H1 (cell line): ENCODE data around the gene NAV2. TPM values are rescaled to one million over a fixed set of nuclear protein-coding genes. Genes with fewer than 3 reads are reported as not detected.

Experiments
- CTCF ChIA-PET: fragments of 300-600 bp; sonication (Branson Sonifier 250); formaldehyde crosslinking; loops from one replicate; lab custom pipeline; 2021; ENCODE audit not compliant: partially characterized antibody; lab: Charles Lee
- POLR2A ChIA-PET: fragments of 300-600 bp; sonication (Branson Sonifier 250); formaldehyde crosslinking; loops from one replicate; lab custom pipeline; 2021; ENCODE audit warnings: inconsistent platforms; ENCODE audit not compliant: partially characterized antibody; lab: Charles Lee
- DNase-seq, 2 experiments: peaks; one replicate each; pipeline versions ENCODE4 v3.0.0 to v3.0.0-alpha.2; 2010 to 2022; ENCODE audit warnings: low spot score in 2 of 2, low read depth in 1 of 2, mixed read lengths in 1 of 2
- FAIRE-seq: peaks from 2 replicates; lab custom pipeline; 2011; peaks lifted over from hg19 to GRCh38; lab: Jason Lieb, UNC
- H2AFZ ChIP-seq: 2 replicates; pipeline ENCODE4 v1.8.1; 2012; ENCODE audit warnings: low read length, inconsistent platforms
- H2AK5ac ChIP-seq: 2 replicates; pipeline ENCODE4 v1.6.1; 2013; ENCODE audit warnings: low read depth, low read length
- H2BK120ac ChIP-seq: replicated peaks from 2 replicates; pipeline ENCODE3; 2013; ENCODE audit warnings: low read depth, low read length, inconsistent platforms
- H2BK12ac ChIP-seq: 2 replicates; pipeline ENCODE4 v1.6.1; 2013; ENCODE audit warnings: low read depth, low read length
- H2BK15ac ChIP-seq: 2 replicates; pipeline ENCODE4 v1.6.1; 2013; ENCODE audit warnings: low read length
- H2BK20ac ChIP-seq: 2 replicates; pipeline ENCODE4 v1.6.1; 2013; ENCODE audit warnings: low read length
- H2BK5ac ChIP-seq: 2 replicates; pipeline ENCODE4 v1.6.1; 2013; ENCODE audit warnings: low read depth, low read length
- H3K14ac ChIP-seq: 2 replicates; pipeline ENCODE4 v1.6.1; 2013; ENCODE audit warnings: inconsistent platforms; ENCODE audit not compliant: insufficient read length
- H3K18ac ChIP-seq: 2 replicates; pipeline ENCODE4 v1.6.1; 2013; ENCODE audit warnings: low read length; ENCODE audit errors: extremely low read depth
- H3K23ac ChIP-seq: 2 replicates; pipeline ENCODE4 v1.6.1; 2013; ENCODE audit warnings: inconsistent platforms; ENCODE audit not compliant: insufficient read length
- H3K23me2 ChIP-seq: 2 replicates; pipeline ENCODE4 v1.6.1; 2013; ENCODE audit warnings: low read depth, low read length
- H3K27ac ChIP-seq: 2 replicates; pipeline ENCODE4 v1.6.1; 2011; ENCODE audit warnings: low read depth, low read length, inconsistent platforms
- H3K27me3 ChIP-seq, 4 experiments: replicated peaks in 1 of 4; 1 replicate in 1 of 4; 2 replicates in 3 of 4; pipeline versions ENCODE4 v1.6.1 to v1.8.1; 2011 to 2013; ENCODE audit warnings: low read length in 3 of 4, mild to moderate bottlenecking in 3 of 4, inconsistent platforms in 2 of 4, mixed read lengths in 2 of 4, moderate library complexity in 1 of 4; ENCODE audit not compliant: control insufficient read depth in 3 of 4, insufficient read depth in 3 of 4; ENCODE audit errors: extremely low read depth in 1 of 4
- H3K36me3 ChIP-seq, 4 experiments: 2 replicates each; pipeline versions ENCODE4 v1.6.1 to v1.8.1; 2011 to 2013; ENCODE audit warnings: mild to moderate bottlenecking in 4 of 4, low read length in 3 of 4, moderate library complexity in 2 of 4, control low read depth in 1 of 4, inconsistent platforms in 1 of 4; ENCODE audit not compliant: insufficient read depth in 4 of 4, control insufficient read depth in 2 of 4
- H3K4ac ChIP-seq: replicated peaks from 2 replicates; pipeline ENCODE3; 2013; ENCODE audit warnings: low read length, low read depth, mixed read lengths, inconsistent platforms; ENCODE audit not compliant: insufficient read length
- H3K4me1 ChIP-seq, 4 experiments: replicated peaks in 1 of 4; 1 replicate in 1 of 4; 2 replicates in 3 of 4; pipeline versions ENCODE4 v1.6.1 to v1.8.1; 2011 to 2013; ENCODE audit warnings: low read length in 3 of 4, inconsistent platforms in 2 of 4, mixed read lengths in 1 of 4; ENCODE audit not compliant: insufficient read depth in 4 of 4, control insufficient read depth in 3 of 4
- H3K4me2 ChIP-seq, 2 experiments: 2 replicates each; pipeline versions ENCODE4 v1.6.1 to v1.8.1; 2011 to 2013; ENCODE audit warnings: low read depth in 2 of 2, low read length in 2 of 2, control low read depth in 1 of 2, inconsistent platforms in 1 of 2, mild to moderate bottlenecking in 1 of 2; ENCODE audit not compliant: insufficient read depth in 1 of 2
- H3K4me3 ChIP-seq, 4 experiments: fragments of 200-600, 300-600 bp in 1 of 4; sonication (generic), shearing (Covaris generic), sonication (Bioruptor Twin) in 1 of 4; 2 replicates each; pipeline versions ENCODE4 v1.5.1 to v1.8.1; 2011 to 2016; ENCODE audit warnings: low read length in 4 of 4, low read depth in 3 of 4, control low read depth in 2 of 4, inconsistent platforms in 2 of 4, mild to moderate bottlenecking in 2 of 4, mixed read lengths in 1 of 4, moderate library complexity in 1 of 4; ENCODE audit not compliant: insufficient read depth in 2 of 4; ENCODE audit errors: extremely low read depth in 1 of 4
- H3K56ac ChIP-seq: replicated peaks from 2 replicates; pipeline ENCODE3; 2013; ENCODE audit warnings: low read depth, mild to moderate bottlenecking, mixed read lengths, low read length, inconsistent platforms; ENCODE audit not compliant: insufficient read length
- H3K79me1 ChIP-seq: 2 replicates; pipeline ENCODE4 v1.6.1; 2013; ENCODE audit warnings: low read depth, low read length, control low read depth
- H3K79me2 ChIP-seq, 2 experiments: 2 replicates each; pipeline versions ENCODE4 v1.6.1 to v1.8.1; 2012 to 2013; ENCODE audit warnings: low read length in 2 of 2, mild to moderate bottlenecking in 2 of 2, inconsistent platforms in 1 of 2; ENCODE audit not compliant: insufficient read depth in 2 of 2, control insufficient read depth in 1 of 2
- H3K9ac ChIP-seq, 4 experiments: replicated peaks in 1 of 4; 1 replicate in 1 of 4; 2 replicates in 3 of 4; pipeline versions ENCODE4 v1.6.1 to v1.8.1; 2011 to 2013; ENCODE audit warnings: low read depth in 3 of 4, low read length in 3 of 4, control low read depth in 2 of 4, mild to moderate bottlenecking in 2 of 4, moderate library complexity in 2 of 4, inconsistent platforms in 1 of 4; ENCODE audit errors: extremely low read depth in 1 of 4
- H3K9me3 ChIP-seq, 2 experiments: 2 replicates each; pipeline versions ENCODE4 v1.6.1 to v1.8.1; 2012 to 2013; ENCODE audit warnings: mild to moderate bottlenecking in 2 of 2, moderate library complexity in 2 of 2, control low read depth in 1 of 2, inconsistent platforms in 1 of 2, low read depth in 1 of 2, low read length in 1 of 2, mixed read lengths in 1 of 2; ENCODE audit not compliant: insufficient read depth in 2 of 2
- H4K20me1 ChIP-seq, 2 experiments: replicated peaks in 1 of 2; 2 replicates each; pipeline versions ENCODE3 to v1.8.1; 2011 to 2013; ENCODE audit warnings: inconsistent platforms in 2 of 2, low read length in 2 of 2, mild to moderate bottlenecking in 1 of 2; ENCODE audit not compliant: insufficient read depth in 2 of 2, control insufficient read depth in 1 of 2
- H4K5ac ChIP-seq: 2 replicates; pipeline ENCODE4 v1.6.1; 2013; ENCODE audit warnings: low read length, low read depth, mixed read lengths, inconsistent platforms; ENCODE audit not compliant: insufficient read length
- H4K8ac ChIP-seq: 2 replicates; pipeline ENCODE4 v1.8.0; 2013; ENCODE audit warnings: mild to moderate bottlenecking, moderate library complexity, low read length, inconsistent platforms; ENCODE audit not compliant: insufficient read depth; ENCODE audit errors: extremely low read depth
- H4K91ac ChIP-seq: replicated peaks from 2 replicates; pipeline ENCODE3; 2013; ENCODE audit warnings: low read length, mixed read lengths, inconsistent platforms; ENCODE audit not compliant: insufficient read length
- KDM4A ChIP-seq: IDR thresholded peaks from one replicate; pipeline ENCODE4 v1.7.1; 2012; ENCODE audit warnings: low read depth, mild to moderate bottlenecking, moderate library complexity, low read length, inconsistent platforms; ENCODE audit not compliant: severe bottlenecking
- POLR2AphosphoS5 ChIP-seq: IDR thresholded peaks from 2 replicates; pipeline ENCODE4 v1.6.1; 2011; ENCODE audit warnings: low read depth, low read length
- WGBS, 2 experiments: shearing (Covaris generic) in 1 of 2; methylation state at CpG; one replicate each; pipeline versions ENCODE4 v1.1.6 to v1.1.7; 2013 to 2015; ENCODE audit warnings: low lambda C conversion rate in 2 of 2, mixed read lengths in 2 of 2, inconsistent platforms in 1 of 2, low coverage in 1 of 2, missing lambda C conversion rate in 1 of 2; ENCODE audit not compliant: insufficient replicate concordance in 2 of 2, insufficient coverage in 1 of 2, insufficient read length in 1 of 2; ENCODE audit errors: extremely low coverage in 1 of 2, missing lambda C conversion rate in 1 of 2; 5-methylcytosine and 5-hydroxymethylcytosine counted together
- polyA plus RNA-seq, 7 experiments: library from polyadenylated mRNA; depleted of rRNA in 3 of 7; stranded (reverse) in 5 of 7; unstranded in 2 of 7; fragments of >200 nt in 5 of 7; fragments of 200-250 nt in 2 of 7; gene quantifications; 1 replicate in 5 of 7; 2 replicates in 1 of 7; 4 replicates in 1 of 7; pipeline versions ENCODE4 v1.2.1 to v1.2.3, GENCODE V29; 2011 to 2013; ENCODE audit warnings: missing spikeins in 2 of 7, mixed read lengths in 2 of 7
- total RNA-seq: library from RNA; stranded (reverse); fragmentation: NEBNext Ultra II Directional; extraction: Animal tissue kit (Norgen Biotek cat#: 25700); gene quantifications from 2 replicates; pipeline ENCODE4 v1.2.1, GENCODE V29; 2021

NAV2 gene
- total and polyA plus RNA-seq, 2 of the 8 experiments (the other 6 are each of a cell fraction or from before 2014, with no cell fraction given), result 35.6 to 73.6 TPM

- H3K18ac ChIP-seq, result no peak overlapping the region
- H3K9me3 ChIP-seq, result no peaks in the 10 kb centered on the region
- no peak overlapping the region for H3K14ac ChIP-seq
- TF ChIP-seq POLR2AphosphoS5 (no peak), KDM4A (no peak)
- no peak overlapping the region for H3K56ac ChIP-seq
- H3K27me3 ChIP-seq, result no peaks in the 10 kb centered on the region
- no peak overlapping the region for H2BK20ac ChIP-seq
- FAIRE-seq (no peak), DNase-seq (no peak)
- H2AK5ac ChIP-seq, result no peak overlapping the region
- no peak overlapping the region for H2BK5ac ChIP-seq
- no peaks in the 10 kb centered on the region for H3K23me2 ChIP-seq
- no peak overlapping the region for H2BK15ac ChIP-seq
- no peak overlapping the region for H3K9ac ChIP-seq
- H2BK12ac ChIP-seq, result no peak overlapping the region
- no peak overlapping the region for H3K23ac ChIP-seq
- H3K4me2 ChIP-seq, result no peak overlapping the region
- CTCF ChIA-PET, result interaction anchor here (0.6 to 1.2 kb wide), 3 partner anchors 47 to 178 kb away, joined by 3 read pairs; no protein-coding TSS in a partner anchor
- H3K4me3 ChIP-seq, result no peak overlapping the region
- H4K91ac ChIP-seq, result no peak overlapping the region
- POLR2A ChIA-PET, result no interaction called here
- H2AFZ ChIP-seq, result no peak overlapping the region
- peaks cover 30 to 80% (median 67%) of the 10 kb centered on the region in 4 experiments for H3K36me3 ChIP-seq
- no peaks in the 10 kb centered on the region for H3K79me2 ChIP-seq
- no peak overlapping the region for H2BK120ac ChIP-seq
- H3K79me1 ChIP-seq, result no peaks in the 10 kb centered on the region
- no peak overlapping the region for H3K27ac ChIP-seq
- H4K5ac ChIP-seq, result no peak overlapping the region
- peaks cover 0 to 2% of the 10 kb centered on the region in 2 experiments for H4K20me1 ChIP-seq
- no peaks in the 10 kb centered on the region for H3K4me1 ChIP-seq
- 97% methylated on average over 4 of the region's 4 CpGs; no CpG with 5 or more reads in 1 of the 2 experiments for WGBS, 2 experiments
- no peak overlapping the region for H4K8ac ChIP-seq
- no peak overlapping the region for H3K4ac ChIP-seq
Measured at GRCh38 chr11:20081336-20081735, 368.7 kb downstream of the NAV2 start.
